Suprapubic skin (tissue), 4 donors: ENCODE measurements around the gene PLA2G4F. TPM values are rescaled to one million over a fixed set of nuclear protein-coding genes. Genes with fewer than 3 reads are reported as not detected.

ENCODE experiments used
- DNase-seq, 2 donors: peaks; one replicate each; pipeline ENCODE4 v3.0.0-alpha.2; 2019; ENCODE audit warnings: low spot score in 2 of 2
- H3K27ac ChIP-seq: fragments of 200-600 bp; sonication (generic); one replicate; pipeline ENCODE4 v1.5.1; 2019
- H3K27me3 ChIP-seq: fragments of 200-600 bp; sonication (generic); one replicate; pipeline ENCODE4 v1.5.1; 2019
- H3K36me3 ChIP-seq: fragments of 200-600 bp; sonication (generic); one replicate; pipeline ENCODE4 v1.5.1; 2019
- H3K4me1 ChIP-seq: fragments of 200-600 bp; sonication (generic); one replicate; pipeline ENCODE4 v1.5.1; 2019
- H3K4me3 ChIP-seq: fragments of 200-600 bp; sonication (generic); one replicate; pipeline ENCODE4 v1.5.1; 2019; ENCODE audit warnings: mild to moderate bottlenecking
- H3K9me3 ChIP-seq: fragments of 200-600 bp; sonication (generic); one replicate; pipeline ENCODE4 v1.5.1; 2019
- CTCF ChIP-seq, 2 donors: fragments of 200-600 bp in 1 of 2; fragments of 450-650 bp in 1 of 2; sonication (generic) in 1 of 2; IDR thresholded peaks; one replicate each; pipeline ENCODE4 v1.5.1; 2016 to 2019; ENCODE audit warnings: antibody characterized with exemption in 2 of 2, mild to moderate bottlenecking in 1 of 2, moderate library complexity in 1 of 2
- EP300 ChIP-seq: sonication (generic); formaldehyde crosslinking; IDR thresholded peaks from one replicate; pipeline ENCODE4 v1.6.1; 2017; ENCODE audit warnings: antibody characterized with exemption
- POLR2A ChIP-seq, 2 donors: fragments of 450-650 bp; IDR thresholded peaks; one replicate each; pipeline ENCODE4 v1.6.1; 2017; ENCODE audit warnings: antibody characterized with exemption in 2 of 2, mild to moderate bottlenecking in 2 of 2, moderate library complexity in 2 of 2
- POLR2AphosphoS5 ChIP-seq, 3 donors: sonication (generic); formaldehyde crosslinking; IDR thresholded peaks; one replicate each; pipeline ENCODE4 v1.6.1; 2017; ENCODE audit warnings: antibody characterized with exemption in 3 of 3
- WGBS: methylation state at CpG from one replicate; pipeline ENCODE4 v1.1.5; 2018; 5-methylcytosine and 5-hydroxymethylcytosine counted together
- total RNA-seq, 4 donors: library from RNA; depleted of rRNA; stranded (reverse); fragments of >200 nt; gene quantifications; one replicate each; pipeline ENCODE4 v1.1.0, GENCODE V29; 2016

The PLA2G4F gene
- 100 to 1,000 TPM; 209 to 311 (median 246) TPM for total RNA-seq

- Histone ChIP-seq H3K36me3 (peaks cover 27% of the 10 kb centered on the region), H3K9me3 (no peaks in the 10 kb centered on the region), H3K4me1 (peaks cover 53% of the 10 kb centered on the region), H3K27ac (peak within 1 kb of the TSS; percentile 83), H3K27me3 (no peaks in the 10 kb centered on the region), H3K4me3 (peak within 1 kb of the TSS; percentile 46)
- WGBS = 50% methylated on average over 5 of the region's 8 CpGs
- TF ChIP-seq POLR2AphosphoS5 (IDR thresholded peaks at IDR 0.05) (no peak), CTCF (IDR thresholded peaks at IDR 0.05) (no peak), POLR2A (IDR thresholded peaks at IDR 0.05) (no peak), EP300 (no peak)
- DNase-seq = peak in 1 of 2 donors; percentile 75
Measured at GRCh38 chr15:42156243-42156922, at the start of gene PLA2G4F. Gene PLA2G4F, minus strand, starts transcription at chr15:42156636. Its CDS starts 87 bp downstream, at chr15:42156549.

- WGBS = 87% methylated on average over 3 of the region's 3 CpGs
- TF ChIP-seq EP300 = no peak
- TF ChIP-seq POLR2A (IDR thresholded peaks at IDR 0.05) = no peak
- no peak for TF ChIP-seq CTCF (IDR thresholded peaks at IDR 0.05)
- no peak for TF ChIP-seq POLR2AphosphoS5 (IDR thresholded peaks at IDR 0.05)
- Histone ChIP-seq H3K27me3 (no peaks in the 10 kb centered on the region), H3K4me3 (no peak overlapping the region), H3K27ac (no peak overlapping the region), H3K36me3 (no peaks in the 10 kb centered on the region), H3K4me1 (peaks cover 29% of the 10 kb centered on the region), H3K9me3 (no peaks in the 10 kb centered on the region)
- DNase-seq = no peak
Measured at GRCh38 chr15:42203891-42204290, 47.5 kb upstream of the PLA2G4F start.

GRCh38 chr15:42202653-42203052 lies 46.2 kb upstream of the PLA2G4F start:
- H3K4me3 ChIP-seq = no peak overlapping the region
- DNase-seq = no peak
- H3K27me3 ChIP-seq = no peaks in the 10 kb centered on the region
- no peaks in the 10 kb centered on the region for H3K9me3 ChIP-seq
- WGBS = 46% methylated on average over 2 of the region's 2 CpGs
- H3K4me1 ChIP-seq = peaks cover 24% of the 10 kb centered on the region
- H3K27ac ChIP-seq = no peak overlapping the region
- no peak for TF ChIP-seq POLR2AphosphoS5 (IDR thresholded peaks at IDR 0.05)
- no peak for TF ChIP-seq EP300
- peaks cover 5% of the 10 kb centered on the region for H3K36me3 ChIP-seq

- H3K27me3 ChIP-seq = no peaks in the 10 kb centered on the region
- no peak overlapping the region for H3K4me3 ChIP-seq
- no peaks in the 10 kb centered on the region for H3K9me3 ChIP-seq
- no peak overlapping the region for H3K27ac ChIP-seq
- H3K36me3 ChIP-seq = peaks cover 7% of the 10 kb centered on the region
- TF ChIP-seq POLR2AphosphoS5 (IDR thresholded peaks at IDR 0.05) = no peak
- TF ChIP-seq CTCF (IDR thresholded peaks at IDR 0.05) = no peak
- TF ChIP-seq EP300 = no peak
- no peak for TF ChIP-seq POLR2A (IDR thresholded peaks at IDR 0.05)
- DNase-seq = no peak
- 91% methylated on average over 1 of the region's 1 CpG for WGBS
- H3K4me1 ChIP-seq = peaks cover 17% of the 10 kb centered on the region
Measured at GRCh38 chr15:42201801-42202200, 45.4 kb upstream of the PLA2G4F start.

GRCh38 chr15:42199126-42199525 lies 42.7 kb upstream of the PLA2G4F start:
- no peak for TF ChIP-seq CTCF (IDR thresholded peaks at IDR 0.05)
- no peak for TF ChIP-seq POLR2AphosphoS5 (IDR thresholded peaks at IDR 0.05)
- no peak for TF ChIP-seq POLR2A (IDR thresholded peaks at IDR 0.05)
- TF ChIP-seq EP300 = no peak
- WGBS = 71% methylated on average over 5 of the region's 5 CpGs
- H3K4me3 ChIP-seq = no peak overlapping the region
- DNase-seq = no peak
- H3K36me3 ChIP-seq = peaks cover 11% of the 10 kb centered on the region
- H3K4me1 ChIP-seq = peaks cover 2% of the 10 kb centered on the region
- no peaks in the 10 kb centered on the region for H3K27me3 ChIP-seq
- no peaks in the 10 kb centered on the region for H3K9me3 ChIP-seq
- H3K27ac ChIP-seq = no peak overlapping the region
